CD4-positive, alpha-beta memory T cell (primary cell): ENCODE results near the gene AGAP1. TPM values are rescaled to one million over a fixed set of nuclear protein-coding genes. Genes with fewer than 3 reads are reported as not detected.

Experiments
- CTCF ChIA-PET: fragments of 350-600 bp; sonication (Branson Sonifier 250); formaldehyde crosslinking; loops from one replicate; lab custom pipeline; 2021; ENCODE audit warnings: inconsistent platforms; ENCODE audit not compliant: partially characterized antibody; lab: Charles Lee
- POLR2A ChIA-PET: fragments of 350-600 bp; sonication (Branson Sonifier 250); formaldehyde crosslinking; loops from one replicate; lab custom pipeline; 2021; ENCODE audit not compliant: partially characterized antibody; lab: Charles Lee
- DNase-seq, 5 donors: peaks; one replicate each; pipeline versions ENCODE4 v3.0.0 to v3.0.0-alpha.2; 2020 to 2022; ENCODE audit warnings: mixed read lengths in 1 of 5
- H3K27ac ChIP-seq: one replicate; pipeline ENCODE4 v1.7.0; 2013; ENCODE audit warnings: low read depth, low read length
- H3K27me3 ChIP-seq: 2 replicates; pipeline ENCODE4 v1.7.0; 2013; ENCODE audit warnings: mild to moderate bottlenecking, low read length, moderate library complexity; ENCODE audit not compliant: insufficient read depth
- H3K36me3 ChIP-seq: 2 replicates; pipeline ENCODE4 v1.7.0; 2013; ENCODE audit warnings: mild to moderate bottlenecking, low read length, moderate library complexity; ENCODE audit not compliant: insufficient read depth
- H3K4me1 ChIP-seq: 2 replicates; pipeline ENCODE4 v1.7.0; 2013; ENCODE audit warnings: mild to moderate bottlenecking, low read length, moderate library complexity; ENCODE audit not compliant: insufficient read depth
- H3K4me3 ChIP-seq, 2 donors: one replicate each; pipeline ENCODE4 v1.7.0; 2013; ENCODE audit warnings: low read length in 2 of 2, mild to moderate bottlenecking in 1 of 2
- H3K9me3 ChIP-seq, 2 donors: one replicate each; pipeline ENCODE4 v1.7.0; 2013; ENCODE audit warnings: low read length in 2 of 2, control low read depth in 1 of 2; ENCODE audit not compliant: control insufficient read depth in 1 of 2
- H3K27ac Mint-ChIP-seq, 7 donors: one replicate each; pipeline ENCODE4 v1.8.0; 2020 to 2021; ENCODE audit warnings: mixed read lengths in 7 of 7, mild to moderate bottlenecking in 6 of 7, inconsistent platforms in 3 of 7, moderate library complexity in 3 of 7
- H3K27me3 Mint-ChIP-seq, 2 donors: one replicate each; pipeline ENCODE4 v1.8.0; 2020 to 2021; ENCODE audit warnings: mixed read lengths in 2 of 2
- H3K36me3 Mint-ChIP-seq, 2 donors: one replicate each; pipeline ENCODE4 v1.8.0; 2020 to 2021; ENCODE audit warnings: mixed read lengths in 2 of 2, inconsistent platforms in 1 of 2, mild to moderate bottlenecking in 1 of 2
- H3K4me1 Mint-ChIP-seq, 4 donors: one replicate each; pipeline ENCODE4 v1.8.0; 2020 to 2021; ENCODE audit warnings: mixed read lengths in 4 of 4, mild to moderate bottlenecking in 1 of 4
- H3K4me3 Mint-ChIP-seq, 8 donors: one replicate each; pipeline ENCODE4 v1.8.0; 2020 to 2021; ENCODE audit warnings: mixed read lengths in 8 of 8, mild to moderate bottlenecking in 7 of 8, moderate library complexity in 6 of 8, inconsistent platforms in 3 of 8
- H3K9me3 Mint-ChIP-seq, 8 donors: one replicate each; pipeline ENCODE4 v1.8.0; 2020 to 2021; ENCODE audit warnings: mixed read lengths in 8 of 8, mild to moderate bottlenecking in 5 of 8, inconsistent platforms in 3 of 8, moderate library complexity in 1 of 8
- intact Hi-C: fragments of 100-400 bp; cut with micrococcal nuclease; formaldehyde crosslinking; loops from one replicate; pipeline ENCODE4 v1.15.1; 2023
- polyA plus RNA-seq, 2 donors: library from polyadenylated mRNA; unstranded; fragments of 300-500 nt; fragmentation: Illumina TruSeq; gene quantifications; one replicate each; pipeline ENCODE4 v1.2.3, GENCODE V29; 2021
- total RNA-seq, 2 experiments: library from RNA; stranded (reverse); gene quantifications; one replicate each; pipeline ENCODE4 v1.2.3, GENCODE V29; 2021

AGAP1 gene
- total and polyA plus RNA-seq, 4 experiments from 2014 or later, result 0.24 to 2.9 (median 1.9) TPM

DNA sequence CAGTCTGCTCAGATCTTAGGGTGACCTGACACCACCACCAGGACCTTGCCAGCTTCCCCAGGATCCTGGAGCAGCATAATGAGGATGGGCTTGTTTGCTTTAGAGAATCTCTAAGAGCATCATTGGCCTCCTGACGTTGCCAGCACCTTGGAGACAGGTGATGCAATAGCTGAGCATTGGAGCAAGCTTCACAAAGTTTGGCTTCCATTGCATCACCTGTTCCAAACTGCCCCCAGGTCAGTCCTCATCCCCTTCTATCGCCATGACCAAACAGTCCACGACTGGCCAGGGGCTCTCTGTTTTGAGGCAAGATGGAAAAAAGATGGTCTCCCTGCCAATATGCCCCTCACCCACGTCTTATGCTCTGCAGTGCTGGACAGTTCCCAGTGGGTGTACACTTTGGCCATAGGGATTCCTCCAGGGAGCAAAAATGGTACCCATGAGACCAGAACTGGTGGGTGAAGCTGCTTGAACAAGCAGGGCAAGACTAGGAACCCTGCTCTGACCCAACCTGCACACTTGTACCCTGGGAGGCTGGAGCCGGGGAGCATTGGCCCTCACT, 22.6 kb upstream of the AGAP1 start:
- Mint-ChIP-seq H3K4me1 (no peaks in the 10 kb centered on the region), H3K27ac (no peak overlapping the region), H3K9me3 (peaks cover 0 to 21% (median 1%) of the 10 kb centered on the region in 8 donors), H3K27me3 (peaks cover 5 to 9% of the 10 kb centered on the region in 2 donors), H3K4me3 (no peak overlapping the region), H3K36me3 (no peaks in the 10 kb centered on the region)
- Histone ChIP-seq H3K27ac (no peak overlapping the region), H3K27me3 (no peaks in the 10 kb centered on the region), H3K4me3 (no peak overlapping the region), H3K36me3 (no peaks in the 10 kb centered on the region), H3K4me1 (no peaks in the 10 kb centered on the region), H3K9me3 (no peaks in the 10 kb centered on the region)
- POLR2A ChIA-PET, result no interaction called here
- intact Hi-C loops, result no loop called here
- CTCF ChIA-PET, result no interaction called here
- no peak for DNase-seq

DNA sequence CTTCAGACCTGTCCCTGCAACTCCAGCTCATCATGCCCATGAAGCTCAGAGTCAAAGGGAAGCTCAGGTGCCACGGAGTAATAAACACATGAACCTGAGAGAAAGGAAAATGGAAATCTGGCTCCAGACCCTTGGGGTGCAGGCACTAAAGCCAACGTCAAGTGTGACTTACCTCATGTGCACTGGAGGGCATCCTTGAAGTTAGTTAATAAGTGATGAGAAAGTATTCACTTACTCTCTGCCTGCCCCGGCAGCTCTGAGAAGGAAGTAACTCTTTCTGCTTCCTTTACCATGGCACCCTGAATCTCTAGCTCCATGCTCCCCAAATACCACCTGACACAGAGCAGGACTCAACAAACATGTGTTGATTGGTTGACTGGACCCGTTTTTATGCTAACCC, 21.4 kb upstream of the AGAP1 start:
- no peaks in the 10 kb centered on the region for H3K4me1 ChIP-seq
- H3K4me3 ChIP-seq, result no peak overlapping the region
- H3K36me3 ChIP-seq, result no peaks in the 10 kb centered on the region
- DNase-seq, result no peak
- H3K9me3 ChIP-seq, result no peaks in the 10 kb centered on the region
- Mint-ChIP-seq H3K4me3 (no peak overlapping the region), H3K36me3 (no peaks in the 10 kb centered on the region), H3K9me3 (peaks cover 0 to 22% (median 1%) of the 10 kb centered on the region in 8 donors), H3K4me1 (no peaks in the 10 kb centered on the region), H3K27me3 (peaks cover 5 to 10% of the 10 kb centered on the region in 2 donors), H3K27ac (no peak overlapping the region)
- intact Hi-C loops, result no loop called here
- H3K27ac ChIP-seq, result no peak overlapping the region
- POLR2A ChIA-PET, result no interaction called here
- CTCF ChIA-PET, result no interaction called here
- H3K27me3 ChIP-seq, result no peaks in the 10 kb centered on the region

DNA sequence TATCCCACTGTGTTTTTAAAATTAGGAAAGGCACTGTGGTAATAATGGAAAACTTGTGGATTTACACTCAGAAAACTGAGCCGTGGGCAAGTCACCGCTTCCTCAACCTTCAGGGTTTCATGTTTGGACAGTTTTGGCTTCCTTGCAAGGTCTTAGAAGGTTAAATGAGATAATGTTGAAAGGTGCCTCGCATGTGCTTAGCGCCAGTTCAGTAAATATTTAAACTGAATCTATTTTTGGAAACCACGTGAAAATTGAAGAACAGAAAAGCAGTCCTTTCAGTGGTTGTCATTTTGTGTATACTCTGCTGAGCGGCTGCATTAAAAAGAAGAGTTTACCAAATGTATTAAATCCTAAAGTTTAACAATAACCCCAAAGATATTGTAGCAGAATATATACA, 15.2 kb upstream of the AGAP1 start:
- no peaks in the 10 kb centered on the region for H3K27me3 ChIP-seq
- H3K9me3 Mint-ChIP-seq, result peaks cover 0 to 19% (median 3%) of the 10 kb centered on the region in 8 donors
- CTCF ChIA-PET, result no interaction called here
- no peaks in the 10 kb centered on the region for H3K9me3 ChIP-seq
- no peak overlapping the region for H3K27ac Mint-ChIP-seq
- intact Hi-C loops, result no loop called here
- no peak overlapping the region for H3K27ac ChIP-seq
- no peaks in the 10 kb centered on the region for H3K4me1 ChIP-seq
- H3K4me3 ChIP-seq, result no peak overlapping the region
- no peaks in the 10 kb centered on the region for H3K36me3 Mint-ChIP-seq
- peaks cover 3 to 9% of the 10 kb centered on the region in 2 donors for H3K27me3 Mint-ChIP-seq
- H3K36me3 ChIP-seq, result no peaks in the 10 kb centered on the region
- POLR2A ChIA-PET, result no interaction called here
- no peak overlapping the region for H3K4me3 Mint-ChIP-seq
- DNase-seq, result no peak
- no peaks in the 10 kb centered on the region for H3K4me1 Mint-ChIP-seq

DNA sequence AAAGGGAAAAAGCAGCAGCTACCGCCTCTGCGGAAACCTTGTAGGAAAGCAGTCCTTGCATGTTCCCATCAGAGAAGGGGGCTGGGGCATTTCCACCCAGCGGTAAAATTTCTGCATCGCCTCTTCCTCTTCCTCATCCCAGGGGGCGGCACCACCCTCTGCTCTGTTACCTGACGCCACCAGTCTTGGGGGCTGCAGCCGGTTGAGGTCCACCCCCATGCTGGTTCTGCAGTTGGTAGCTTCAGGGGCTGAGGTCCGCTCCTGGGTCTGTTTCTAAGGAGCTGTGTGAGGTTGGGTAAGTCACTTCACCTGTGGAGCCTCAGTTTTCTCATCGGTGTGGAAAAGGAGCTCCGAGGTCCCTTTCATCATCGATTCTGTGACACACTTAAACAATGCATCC, 14.2 kb upstream of the AGAP1 start:
- intact Hi-C loops, result no loop called here
- Mint-ChIP-seq H3K36me3 (no peaks in the 10 kb centered on the region), H3K27ac (no peak overlapping the region), H3K4me1 (no peaks in the 10 kb centered on the region), H3K9me3 (peaks cover 0 to 14% (median 3%) of the 10 kb centered on the region in 8 donors), H3K4me3 (no peak overlapping the region), H3K27me3 (peaks cover 3 to 9% of the 10 kb centered on the region in 2 donors)
- H3K36me3 ChIP-seq, result no peaks in the 10 kb centered on the region
- CTCF ChIA-PET, result no interaction called here
- no peaks in the 10 kb centered on the region for H3K4me1 ChIP-seq
- POLR2A ChIA-PET, result no interaction called here
- H3K9me3 ChIP-seq, result no peaks in the 10 kb centered on the region
- no peak overlapping the region for H3K27ac ChIP-seq
- no peaks in the 10 kb centered on the region for H3K27me3 ChIP-seq
- DNase-seq, result no peak
- no peak overlapping the region for H3K4me3 ChIP-seq

DNA sequence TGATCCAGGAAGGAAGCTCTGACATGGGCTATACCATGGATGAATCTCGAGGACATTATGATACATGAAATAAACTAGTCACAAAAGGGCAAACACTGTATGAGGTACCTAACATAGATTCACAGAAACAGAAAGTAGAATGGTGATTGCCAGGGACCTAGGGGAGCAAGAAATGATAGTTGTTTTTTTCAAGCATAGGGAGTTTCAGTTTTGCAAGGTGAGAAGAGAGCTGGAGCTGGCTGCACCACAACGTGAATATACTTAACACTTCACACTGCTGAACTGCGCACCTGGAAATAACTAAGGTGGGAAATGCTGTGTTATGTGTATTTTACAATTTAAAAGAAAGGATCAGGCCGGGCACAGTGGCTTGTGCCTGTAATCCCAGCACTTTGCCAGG, 13.2 kb upstream of the AGAP1 start:
- H3K36me3 ChIP-seq, result no peaks in the 10 kb centered on the region
- Mint-ChIP-seq H3K9me3 (peaks cover 0 to 13% (median 3%) of the 10 kb centered on the region in 8 donors), H3K27ac (no peak overlapping the region), H3K36me3 (no peaks in the 10 kb centered on the region), H3K4me1 (no peaks in the 10 kb centered on the region), H3K4me3 (no peak overlapping the region), H3K27me3 (peaks cover 6 to 7% of the 10 kb centered on the region in 2 donors)
- H3K27me3 ChIP-seq, result no peaks in the 10 kb centered on the region
- no peak overlapping the region for H3K27ac ChIP-seq
- no peaks in the 10 kb centered on the region for H3K4me1 ChIP-seq
- intact Hi-C loops, result no loop called here
- CTCF ChIA-PET, result no interaction called here
- no peaks in the 10 kb centered on the region for H3K9me3 ChIP-seq
- DNase-seq, result no peak
- POLR2A ChIA-PET, result no interaction called here
- no peak overlapping the region for H3K4me3 ChIP-seq

DNA sequence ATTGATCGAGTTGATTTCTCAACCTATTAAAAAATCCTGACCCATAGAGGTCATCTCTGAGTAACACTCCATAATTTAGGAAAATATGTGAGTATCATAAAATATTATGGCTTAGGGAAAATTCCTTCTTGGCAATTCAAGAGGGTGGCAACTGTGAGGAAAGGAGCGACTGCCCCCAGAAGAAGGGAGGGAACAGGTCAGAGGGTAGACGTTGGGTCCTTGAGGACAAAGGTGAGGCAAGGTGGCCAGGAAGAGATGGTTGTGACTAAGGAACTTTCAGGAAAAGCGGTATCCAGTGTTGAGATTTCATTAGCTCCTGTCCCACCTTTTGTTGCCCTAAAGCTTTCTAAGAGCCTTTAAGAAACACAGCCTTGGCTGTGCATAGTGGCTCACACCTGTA, 10.5 kb upstream of the AGAP1 start:
- Histone ChIP-seq H3K4me3 (no peak overlapping the region), H3K27ac (no peak overlapping the region), H3K36me3 (no peaks in the 10 kb centered on the region), H3K9me3 (no peaks in the 10 kb centered on the region), H3K27me3 (no peaks in the 10 kb centered on the region), H3K4me1 (no peaks in the 10 kb centered on the region)
- Mint-ChIP-seq H3K4me3 (no peak overlapping the region), H3K9me3 (peaks cover 0 to 15% (median 3%) of the 10 kb centered on the region in 8 donors), H3K27me3 (peaks cover 4 to 7% of the 10 kb centered on the region in 2 donors), H3K27ac (no peak overlapping the region), H3K4me1 (no peaks in the 10 kb centered on the region), H3K36me3 (no peaks in the 10 kb centered on the region)
- DNase-seq, result no peak
- POLR2A ChIA-PET, result no interaction called here
- CTCF ChIA-PET, result no interaction called here
- intact Hi-C loops, result no loop called here

DNA sequence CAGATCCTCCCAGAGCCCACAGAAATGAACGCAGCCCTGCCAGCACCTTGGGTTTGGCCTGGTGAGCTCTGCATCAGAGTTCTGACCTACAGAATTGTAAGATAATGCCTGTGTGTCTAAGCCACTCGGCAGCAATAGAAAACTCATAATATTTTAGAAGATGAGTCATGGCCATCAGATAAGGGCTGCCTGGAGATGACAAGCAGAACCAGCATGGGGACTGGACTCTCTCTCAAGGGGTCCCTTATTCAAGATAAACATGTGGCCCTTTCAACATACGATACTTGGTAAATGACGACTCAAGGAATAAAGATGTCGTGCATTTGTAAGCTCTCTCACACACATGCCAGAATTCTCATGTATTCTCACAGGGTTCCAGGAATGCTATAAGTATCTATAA, 8.5 kb upstream of the AGAP1 start:
- CTCF ChIA-PET, result no interaction called here
- intact Hi-C loops, result no loop called here
- no peak for DNase-seq
- Histone ChIP-seq H3K27ac (no peak overlapping the region), H3K36me3 (no peaks in the 10 kb centered on the region), H3K9me3 (no peaks in the 10 kb centered on the region), H3K27me3 (no peaks in the 10 kb centered on the region), H3K4me3 (no peak overlapping the region), H3K4me1 (no peaks in the 10 kb centered on the region)
- Mint-ChIP-seq H3K27me3 (peaks cover 8 to 13% of the 10 kb centered on the region in 2 donors), H3K9me3 (peaks cover 0 to 15% (median 3%) of the 10 kb centered on the region in 8 donors), H3K27ac (no peak overlapping the region), H3K36me3 (no peaks in the 10 kb centered on the region), H3K4me3 (no peak overlapping the region), H3K4me1 (no peaks in the 10 kb centered on the region)
- POLR2A ChIA-PET, result no interaction called here
